Measurements from ENCODE around the gene BACH2.
A peak's percentile ranks its signal among the peaks of the same experiment; 100 is the strongest.
"Not testable (repeated sequence)": the region's sequence is repeated elsewhere in the genome, so short reads cannot be mapped to it uniquely, and the experiment has no call there.

The BACH2 gene

GRCh38 chr6:90053614-90054013 lies 243.0 kb downstream of the BACH2 start:
- DNase-seq = no peak

- DNase-seq = no peak
Measured at GRCh38 chr6:90049295-90049694, 247.3 kb downstream of the BACH2 start.

GRCh38 chr6:90048206-90048967 lies 248.3 kb downstream of the BACH2 start:
- DNase-seq = no peak

- no peak for DNase-seq
Measured at GRCh38 chr6:90045535-90045934, 251.1 kb downstream of the BACH2 start.

- no peak for DNase-seq
Measured at GRCh38 chr6:90044833-90045381, 251.7 kb downstream of the BACH2 start.

- no peak for DNase-seq
Measured at GRCh38 chr6:90044182-90044832, 252.3 kb downstream of the BACH2 start.

- no peak for DNase-seq
Measured at GRCh38 chr6:90040931-90041330, 255.7 kb downstream of the BACH2 start.

- DNase-seq = no peak
Measured at GRCh38 chr6:90039911-90040310, 256.7 kb downstream of the BACH2 start.

- DNase-seq = no peak
Measured at GRCh38 chr6:90038961-90039653, 257.5 kb downstream of the BACH2 start.

GRCh38 chr6:90036963-90037362 lies 259.7 kb downstream of the BACH2 start:
- DNase-seq = no peak

- no peak for DNase-seq
Measured at GRCh38 chr6:90035047-90035723, 261.5 kb downstream of the BACH2 start.

GRCh38 chr6:90033746-90034271 lies 262.8 kb downstream of the BACH2 start:
- DNase-seq = no peak

- DNase-seq = not testable (repeated sequence)
Measured at GRCh38 chr6:90032489-90033212, 264.0 kb downstream of the BACH2 start.

- DNase-seq = no peak
Measured at GRCh38 chr6:90028995-90029635, 267.5 kb downstream of the BACH2 start.

- no peak for DNase-seq
Measured at GRCh38 chr6:90028066-90028778, 268.4 kb downstream of the BACH2 start.

GRCh38 chr6:90026216-90026615 lies 270.4 kb downstream of the BACH2 start:
- DNase-seq = no peak

GRCh38 chr6:90025523-90026061 lies 271.1 kb downstream of the BACH2 start:
- peak; percentile 44 to 70 for DNase-seq

GRCh38 chr6:90024633-90025032 lies 272.0 kb downstream of the BACH2 start:
- DNase-seq = no peak

- no peak for DNase-seq
Measured at GRCh38 chr6:90021711-90022110, 274.9 kb downstream of the BACH2 start.

GRCh38 chr6:90020746-90021145 lies 275.9 kb downstream of the BACH2 start:
- no peak for DNase-seq

GRCh38 chr6:90019216-90019615 lies 277.4 kb downstream of the BACH2 start:
- DNase-seq = no peak
